Uterus (tissue), 4 donors: ENCODE measurements around the gene CHID1. TPM values are rescaled to one million over a fixed set of nuclear protein-coding genes. Genes with fewer than 3 reads are reported as not detected.

Experiments
- DNase-seq, 2 donors: peaks; one replicate each; pipeline ENCODE4 v3.0.0-alpha.2; 2019 to 2020
- H3K27ac ChIP-seq, 2 donors: fragments of 200-600 bp; sonication (generic); 1 replicate in 1 of 2; 2 replicates in 1 of 2; pipeline ENCODE4 v1.5.1; 2016 to 2018
- H3K27me3 ChIP-seq, 2 donors: fragments of 200-600 bp; sonication (generic); one replicate each; pipeline ENCODE4 v1.5.1; 2018 to 2019; ENCODE audit warnings: control low read depth in 1 of 2
- H3K36me3 ChIP-seq, 2 donors: fragments of 200-600 bp; sonication (generic); one replicate each; pipeline ENCODE4 v1.5.1; 2019; ENCODE audit warnings: control low read depth in 1 of 2
- H3K4me1 ChIP-seq, 2 donors: fragments of 200-600 bp; sonication (generic); one replicate each; pipeline ENCODE4 v1.5.1; 2018 to 2019; ENCODE audit warnings: control low read depth in 1 of 2
- H3K4me3 ChIP-seq, 2 donors: fragments of 200-600 bp; sonication (generic); 1 replicate in 1 of 2; 2 replicates in 1 of 2; pipeline ENCODE4 v1.5.1; 2018 to 2019; ENCODE audit warnings: mild to moderate bottlenecking in 1 of 2
- H3K9me3 ChIP-seq, 2 donors: fragments of 200-600 bp; sonication (generic); one replicate each; pipeline ENCODE4 v1.5.1; 2019; ENCODE audit warnings: control low read depth in 1 of 2
- CTCF ChIP-seq, 4 experiments: fragments of 200-600 bp in 2 of 4; fragments of 450-650 bp in 2 of 4; sonication (generic) in 2 of 4; IDR thresholded peaks; one replicate each; pipeline ENCODE4 v1.5.1; 2016 to 2019; ENCODE audit warnings: antibody characterized with exemption in 4 of 4, mild to moderate bottlenecking in 2 of 4, moderate library complexity in 1 of 4
- POLR2A ChIP-seq, 2 donors: fragments of 450-650 bp; IDR thresholded peaks; one replicate each; pipeline ENCODE4 v1.6.1; 2016; ENCODE audit warnings: antibody characterized with exemption in 2 of 2, mild to moderate bottlenecking in 1 of 2, moderate library complexity in 1 of 2
- intact Hi-C: fragments of 100-400 bp; cut with DNase I; formaldehyde crosslinking; loops from one replicate; pipeline ENCODE4 v1.15.1; 2023; ENCODE audit warnings: low total_unique reads
- total RNA-seq, 4 donors: library from RNA; depleted of rRNA in 3 of 4; stranded (reverse); fragments of >200 nt in 3 of 4; gene quantifications; one replicate each; pipeline versions ENCODE4 v1.1.0 to v1.2.4, GENCODE V29; 2014 to 2023
- donor health status: DM: yes; HTN: yes; CAD: no.

The CHID1 gene
- total RNA-seq, 4 donors from 2014 or later, result 20.3 to 57.9 (median 48.4) TPM

DNA sequence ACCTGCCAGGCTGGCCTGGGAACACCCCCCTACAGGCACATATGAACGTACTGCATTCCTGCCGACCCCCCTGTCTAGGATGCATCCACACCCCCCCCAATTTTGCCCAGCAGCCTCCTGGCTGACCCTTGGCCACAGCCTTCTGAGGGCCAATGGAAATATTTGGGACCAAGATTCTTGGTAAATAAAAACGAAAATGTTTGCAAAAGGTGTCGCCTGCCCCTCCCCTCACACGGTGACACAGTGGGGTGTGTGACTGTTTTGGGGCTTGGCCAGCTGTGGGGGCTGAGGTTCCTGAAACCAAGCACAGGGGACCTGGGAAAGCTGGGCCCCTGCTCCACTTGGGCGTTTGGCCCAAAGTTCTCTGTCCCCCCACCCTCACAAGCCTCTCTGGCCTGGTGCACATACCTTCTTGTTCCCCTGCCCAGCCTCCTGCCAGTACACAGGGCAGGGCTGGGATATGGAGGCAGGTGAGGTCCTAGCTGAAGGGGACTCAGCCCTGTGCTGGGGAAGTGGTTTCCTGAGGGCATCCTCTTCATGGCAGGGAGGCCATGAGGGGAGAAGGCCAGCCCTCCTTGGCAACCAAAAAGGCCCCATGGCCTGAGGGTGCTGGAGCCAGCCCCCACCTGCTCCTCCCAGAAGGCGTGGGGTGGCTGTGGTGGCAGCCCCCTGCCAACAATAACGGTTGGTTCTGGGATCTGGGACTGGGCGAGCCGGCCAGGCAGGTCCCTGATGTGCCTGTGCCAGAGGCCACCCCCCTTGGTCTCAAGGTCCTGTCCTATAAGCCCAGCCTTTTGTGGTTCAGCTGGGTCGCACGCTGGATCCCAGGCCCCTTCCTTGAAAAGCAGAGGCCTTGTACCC, 85.0 kb downstream of the CHID1 start:
- intact Hi-C loops, result no loop called here
- Histone ChIP-seq H3K27ac (no peak overlapping the region), H3K9me3 (no peaks in the 10 kb centered on the region), H3K36me3 (no peaks in the 10 kb centered on the region), H3K4me3 (no peak overlapping the region), H3K4me1 (peaks cover 0 to 41% of the 10 kb centered on the region in 2 donors), H3K27me3 (peaks cover 20 to 23% of the 10 kb centered on the region in 2 donors)
- no peak for DNase-seq
- TF ChIP-seq POLR2A (IDR thresholded peaks at IDR 0.05) (no peak), CTCF (IDR thresholded peaks at IDR 0.05) (no peak)

DNA sequence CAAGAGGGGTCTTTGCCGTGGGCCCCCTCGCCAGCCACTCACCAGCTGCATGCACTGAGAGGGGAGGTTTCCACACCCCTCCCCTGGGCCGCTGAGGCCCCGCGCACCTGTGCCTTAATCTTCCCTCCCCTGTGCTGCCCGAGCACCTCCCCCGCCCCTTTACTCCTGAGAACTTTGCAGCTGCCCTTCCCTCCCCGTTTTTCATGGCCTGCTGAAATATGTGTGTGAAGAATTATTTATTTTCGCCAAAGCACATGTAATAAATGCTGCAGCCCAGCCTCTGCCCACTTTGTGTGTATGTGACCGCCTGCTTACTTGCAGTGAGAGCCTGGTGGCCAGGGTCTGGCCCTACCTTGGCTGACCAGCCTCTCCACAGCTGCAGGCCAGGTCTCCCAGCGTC, 85.7 kb downstream of the CHID1 start:
- TF ChIP-seq POLR2A (IDR thresholded peaks at IDR 0.05), result no peak
- no peak for TF ChIP-seq CTCF (IDR thresholded peaks at IDR 0.05)
- Histone ChIP-seq H3K27me3 (peaks cover 16 to 20% of the 10 kb centered on the region in 2 donors), H3K4me3 (no peak overlapping the region), H3K9me3 (no peaks in the 10 kb centered on the region), H3K27ac (no peak overlapping the region), H3K36me3 (no peaks in the 10 kb centered on the region), H3K4me1 (peaks cover 0 to 40% of the 10 kb centered on the region in 2 donors)
- DNase-seq, result no peak
- intact Hi-C loops, result no loop called here

DNA sequence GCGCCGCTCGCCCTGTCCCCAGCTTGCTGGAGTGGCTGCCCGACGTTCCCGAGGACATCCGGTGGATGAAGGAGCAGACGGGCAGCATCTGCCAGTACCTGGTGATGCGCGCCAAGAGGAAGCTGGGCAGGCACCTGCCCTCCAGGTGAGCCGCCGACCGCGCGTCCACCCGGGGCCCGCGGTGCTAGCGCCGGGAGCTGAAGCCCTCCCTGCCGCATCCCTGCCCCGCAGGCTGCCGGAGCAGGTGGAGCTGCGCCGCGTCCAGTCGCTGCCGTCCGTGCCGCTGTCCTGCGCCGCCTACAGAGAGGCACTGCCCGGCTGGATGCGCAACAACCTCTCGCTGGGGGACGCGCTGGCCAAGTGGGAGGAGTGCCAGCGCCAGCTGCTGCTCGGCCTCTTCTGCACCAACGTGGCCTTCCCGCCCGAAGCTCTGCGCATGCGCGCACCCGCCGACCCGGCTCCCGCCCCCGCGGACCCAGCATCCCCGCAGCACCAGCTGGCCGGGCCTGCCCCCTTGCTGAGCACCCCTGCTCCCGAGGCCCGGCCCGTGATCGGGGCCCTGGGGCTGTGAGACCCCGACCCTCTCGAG, 86.2 kb downstream of the CHID1 start:
- TF ChIP-seq CTCF (IDR thresholded peaks at IDR 0.05) (no peak), POLR2A (IDR thresholded peaks at IDR 0.05) (no peak)
- Histone ChIP-seq H3K27me3 (peaks cover 11 to 20% of the 10 kb centered on the region in 2 donors), H3K9me3 (no peaks in the 10 kb centered on the region), H3K4me1 (peaks cover 0 to 34% of the 10 kb centered on the region in 2 donors), H3K4me3 (no peak overlapping the region), H3K36me3 (no peaks in the 10 kb centered on the region), H3K27ac (no peak overlapping the region)
- intact Hi-C loops, result no loop called here
- no peak for DNase-seq

DNA sequence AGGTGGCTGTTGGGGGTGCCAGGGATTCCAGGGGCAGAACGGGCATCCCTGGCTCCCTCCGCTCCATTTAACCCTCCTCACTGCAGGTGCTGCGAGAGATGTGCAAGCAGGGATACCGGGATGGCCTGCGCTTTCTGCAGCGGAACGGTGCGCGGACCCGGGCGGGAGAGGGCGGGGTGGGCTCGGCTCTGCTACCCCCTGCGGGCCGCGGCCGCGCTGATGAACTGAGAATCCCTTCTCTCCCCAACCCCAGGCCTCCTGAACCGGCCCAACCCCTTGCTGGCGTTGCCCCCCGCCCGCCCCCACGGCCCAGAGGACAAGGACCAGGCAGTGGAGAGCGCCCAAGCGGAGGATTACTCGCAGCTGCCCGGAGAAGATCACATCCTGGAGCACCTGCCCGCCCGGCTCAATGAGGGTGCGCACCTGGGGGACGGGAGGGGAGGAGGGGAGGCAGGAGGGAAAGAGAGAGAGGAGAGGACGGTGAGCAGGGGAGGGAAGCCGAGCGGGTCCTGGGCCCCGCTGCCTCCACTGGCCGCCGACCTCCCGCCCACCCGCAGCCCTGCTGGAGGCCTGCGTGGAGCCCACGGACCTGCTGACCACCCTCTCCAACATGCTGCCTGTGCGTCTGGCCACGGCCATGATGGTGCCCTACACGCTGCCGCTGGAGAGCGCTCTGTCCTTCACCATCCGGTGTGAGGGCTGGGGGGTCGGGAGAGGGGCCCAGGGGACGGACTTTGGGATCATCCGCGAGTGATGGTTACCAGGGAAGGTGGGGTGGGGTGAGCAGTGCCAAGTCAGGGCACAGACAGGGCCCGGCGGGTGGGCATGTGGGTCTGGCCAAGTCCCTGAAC, 86.9 kb downstream of the CHID1 start:
- intact Hi-C loops, result no loop called here
- DNase-seq, result no peak
- Histone ChIP-seq H3K9me3 (no peaks in the 10 kb centered on the region), H3K4me3 (no peak overlapping the region), H3K27ac (no peak overlapping the region), H3K27me3 (peaks cover 4 to 20% of the 10 kb centered on the region in 2 donors), H3K4me1 (peaks cover 0 to 31% of the 10 kb centered on the region in 2 donors), H3K36me3 (no peaks in the 10 kb centered on the region)
- TF ChIP-seq POLR2A (IDR thresholded peaks at IDR 0.05), result no peak
- no peak for TF ChIP-seq CTCF (IDR thresholded peaks at IDR 0.05)
